Measurements from ENCODE around the gene DCHS1. TPM values are rescaled to one million over a fixed set of nuclear protein-coding genes. Genes with fewer than 3 reads are reported as not detected.

The DCHS1 gene
- polyA plus RNA-seq, 1 experiment = 7.3 TPM

DNA sequence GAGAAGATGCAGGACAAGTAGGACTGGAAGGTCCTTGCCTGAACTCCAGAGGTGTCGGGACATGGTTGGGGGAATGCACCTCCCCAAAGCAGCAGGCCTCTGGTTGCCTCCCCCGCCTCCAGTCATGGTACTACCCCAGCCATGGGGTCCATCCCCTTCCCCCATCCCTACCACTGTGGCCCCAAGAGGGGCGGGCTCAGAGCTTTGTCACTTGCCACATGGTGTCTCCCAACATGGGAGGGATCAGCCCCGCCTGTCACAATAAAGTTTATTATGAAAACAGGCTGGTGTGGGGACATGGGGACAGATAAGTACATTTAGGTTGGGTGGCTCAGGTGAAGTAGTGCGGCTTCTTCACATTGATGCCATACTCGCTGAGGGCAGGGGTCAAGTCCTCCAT lies 45.0 kb downstream of the DCHS1 start:
- Histone ChIP-seq H3K27me3 (ENCODE audit: control insufficient read depth, insufficient read depth, low read length) (no peaks in the 10 kb centered on the region), H3K36me3 (ENCODE audit: control insufficient read depth, insufficient read depth, low read length) (peaks cover 35% of the 10 kb centered on the region), H3K4me3 (ENCODE audit: low read depth, low read length) (no peak overlapping the region)
- ChIA-PET POLR2A (no interaction called here), CTCF (interaction anchor here (3.2 kb wide), 1 partner anchor 72 kb away, joined by 24 read pairs; the partner anchor contains the start of gene MRPL17)
- TF ChIP-seq, protein P1, sequence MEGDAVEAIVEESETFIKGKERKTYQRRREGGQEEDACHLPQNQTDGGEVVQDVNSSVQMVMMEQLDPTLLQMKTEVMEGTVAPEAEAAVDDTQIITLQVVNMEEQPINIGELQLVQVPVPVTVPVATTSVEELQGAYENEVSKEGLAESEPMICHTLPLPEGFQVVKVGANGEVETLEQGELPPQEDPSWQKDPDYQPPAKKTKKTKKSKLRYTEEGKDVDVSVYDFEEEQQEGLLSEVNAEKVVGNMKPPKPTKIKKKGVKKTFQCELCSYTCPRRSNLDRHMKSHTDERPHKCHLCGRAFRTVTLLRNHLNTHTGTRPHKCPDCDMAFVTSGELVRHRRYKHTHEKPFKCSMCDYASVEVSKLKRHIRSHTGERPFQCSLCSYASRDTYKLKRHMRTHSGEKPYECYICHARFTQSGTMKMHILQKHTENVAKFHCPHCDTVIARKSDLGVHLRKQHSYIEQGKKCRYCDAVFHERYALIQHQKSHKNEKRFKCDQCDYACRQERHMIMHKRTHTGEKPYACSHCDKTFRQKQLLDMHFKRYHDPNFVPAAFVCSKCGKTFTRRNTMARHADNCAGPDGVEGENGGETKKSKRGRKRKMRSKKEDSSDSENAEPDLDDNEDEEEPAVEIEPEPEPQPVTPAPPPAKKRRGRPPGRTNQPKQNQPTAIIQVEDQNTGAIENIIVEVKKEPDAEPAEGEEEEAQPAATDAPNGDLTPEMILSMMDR (IDR thresholded peaks at IDR 0.05; ENCODE audit: insufficient read depth, low read depth, low read length) = no peak
- DNase-seq (ENCODE audit: low read depth) = no peak

DNA sequence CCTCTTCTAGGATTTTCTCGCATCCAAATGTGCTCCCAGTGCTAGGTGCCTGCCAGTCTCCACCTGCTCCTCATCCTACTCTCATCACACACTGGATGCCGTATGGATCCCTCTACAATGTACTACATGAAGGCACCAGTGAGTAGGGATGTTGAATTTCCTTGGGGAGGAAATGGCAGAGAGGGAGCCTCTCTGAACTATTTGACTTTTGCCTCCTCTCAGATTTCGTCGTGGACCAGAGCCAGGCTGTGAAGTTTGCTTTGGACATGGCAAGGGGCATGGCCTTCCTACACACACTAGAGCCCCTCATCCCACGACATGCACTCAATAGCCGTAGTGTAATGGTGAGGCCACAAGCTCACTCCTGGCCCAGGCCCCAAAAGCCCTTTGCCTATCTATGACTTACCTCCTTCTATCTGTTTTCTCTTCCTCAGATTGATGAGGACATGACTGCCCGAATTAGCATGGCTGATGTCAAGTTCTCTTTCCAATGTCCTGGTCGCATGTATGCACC lies 46.0 kb downstream of the DCHS1 start:
- Histone ChIP-seq H3K27me3 (ENCODE audit: control insufficient read depth, insufficient read depth, low read length) (no peaks in the 10 kb centered on the region), H3K4me3 (ENCODE audit: low read depth, low read length) (no peak overlapping the region), H3K36me3 (ENCODE audit: control insufficient read depth, insufficient read depth, low read length) (peaks cover 30% of the 10 kb centered on the region)
- TF ChIP-seq, protein P1 (IDR thresholded peaks at IDR 0.05; ENCODE audit: insufficient read depth, low read depth, low read length) = no peak
- DNase-seq (ENCODE audit: low read depth) = no peak
- POLR2A ChIA-PET = no interaction called here
- CTCF ChIA-PET = no interaction called here

DNA sequence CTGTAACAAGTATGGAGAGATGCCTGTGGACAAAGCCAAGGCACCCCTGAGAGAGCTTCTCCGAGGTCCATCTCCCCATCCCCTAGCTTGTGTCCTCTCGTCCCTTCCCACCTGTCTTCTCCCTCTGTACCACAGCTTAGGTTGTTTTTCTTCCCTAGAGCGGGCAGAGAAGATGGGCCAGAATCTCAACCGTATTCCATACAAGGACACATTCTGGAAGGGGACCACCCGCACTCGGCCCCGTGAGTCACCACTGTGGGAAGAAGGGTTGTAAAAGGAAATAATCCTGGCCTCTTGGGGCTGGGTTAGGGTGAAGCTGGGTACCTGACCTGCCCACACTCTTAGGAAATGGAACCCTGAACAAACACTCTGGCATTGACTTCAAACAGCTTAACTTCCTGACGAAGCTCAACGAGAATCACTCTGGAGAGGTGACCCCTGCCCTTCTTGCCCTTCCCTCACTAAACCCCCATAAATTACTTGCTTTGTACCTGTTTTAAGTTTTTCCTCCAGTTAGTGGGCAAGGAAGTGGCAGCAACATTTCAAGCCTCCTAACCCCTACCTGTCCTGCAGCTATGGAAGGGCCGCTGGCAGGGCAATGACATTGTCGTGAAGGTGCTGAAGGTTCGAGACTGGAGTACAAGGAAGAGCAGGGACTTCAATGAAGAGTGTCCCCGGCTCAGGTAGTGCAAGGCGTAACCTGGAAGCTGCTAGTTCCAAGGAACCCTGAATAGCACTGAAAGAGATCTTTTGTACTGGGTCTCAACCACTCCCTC lies 46.7 kb downstream of the DCHS1 start:
- CTCF ChIA-PET = interaction anchor here (0.5 to 1.1 kb wide), 2 partner anchors 12 to 14 kb away, joined by 3 read pairs; no protein-coding TSS in a partner anchor
- Histone ChIP-seq H3K4me3 (ENCODE audit: low read depth, low read length) (no peak overlapping the region), H3K36me3 (ENCODE audit: control insufficient read depth, insufficient read depth, low read length) (peaks cover 30% of the 10 kb centered on the region), H3K27me3 (ENCODE audit: control insufficient read depth, insufficient read depth, low read length) (no peaks in the 10 kb centered on the region)
- TF ChIP-seq, protein P1 (IDR thresholded peaks at IDR 0.05; ENCODE audit: insufficient read depth, low read depth, low read length) = no peak
- POLR2A ChIA-PET = interaction anchor here (1.3 kb wide), 1 partner anchor 10 kb away, joined by 4 read pairs; the partner anchor contains the start of gene TPP1
- no peak for DNase-seq (ENCODE audit: low read depth)

DNA sequence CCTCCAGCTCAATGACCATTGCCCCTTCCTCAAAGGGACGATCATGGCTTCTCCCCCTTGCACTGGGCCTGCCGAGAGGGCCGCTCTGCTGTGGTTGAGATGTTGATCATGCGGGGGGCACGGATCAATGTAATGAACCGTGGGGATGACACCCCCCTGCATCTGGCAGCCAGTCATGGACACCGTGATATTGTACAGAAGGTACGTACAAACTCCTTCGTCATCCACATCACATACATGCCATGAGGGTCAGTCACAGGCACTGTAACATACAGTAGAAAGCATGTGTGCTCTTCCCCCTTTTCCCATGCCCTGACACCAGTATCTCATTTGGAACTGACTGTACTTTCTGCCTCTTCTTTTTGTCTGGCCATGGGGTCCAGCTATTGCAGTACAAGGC lies 47.6 kb downstream of the DCHS1 start:
- Histone ChIP-seq H3K4me3 (ENCODE audit: low read depth, low read length) (no peak overlapping the region), H3K36me3 (ENCODE audit: control insufficient read depth, insufficient read depth, low read length) (peaks cover 30% of the 10 kb centered on the region), H3K27me3 (ENCODE audit: control insufficient read depth, insufficient read depth, low read length) (no peaks in the 10 kb centered on the region)
- TF ChIP-seq, protein P1 (IDR thresholded peaks at IDR 0.05; ENCODE audit: insufficient read depth, low read depth, low read length) = no peak
- DNase-seq (ENCODE audit: low read depth) = no peak
- POLR2A ChIA-PET = interaction anchor here (1.3 kb wide), 1 partner anchor 11 kb away, joined by 4 read pairs; the partner anchor contains the start of gene TPP1
- CTCF ChIA-PET = interaction anchor here (1.1 to 1.8 kb wide), 2 partner anchors 13 to 76 kb away, joined by 3 to 4 read pairs; partner anchors contain the start of gene MRPL17

DNA sequence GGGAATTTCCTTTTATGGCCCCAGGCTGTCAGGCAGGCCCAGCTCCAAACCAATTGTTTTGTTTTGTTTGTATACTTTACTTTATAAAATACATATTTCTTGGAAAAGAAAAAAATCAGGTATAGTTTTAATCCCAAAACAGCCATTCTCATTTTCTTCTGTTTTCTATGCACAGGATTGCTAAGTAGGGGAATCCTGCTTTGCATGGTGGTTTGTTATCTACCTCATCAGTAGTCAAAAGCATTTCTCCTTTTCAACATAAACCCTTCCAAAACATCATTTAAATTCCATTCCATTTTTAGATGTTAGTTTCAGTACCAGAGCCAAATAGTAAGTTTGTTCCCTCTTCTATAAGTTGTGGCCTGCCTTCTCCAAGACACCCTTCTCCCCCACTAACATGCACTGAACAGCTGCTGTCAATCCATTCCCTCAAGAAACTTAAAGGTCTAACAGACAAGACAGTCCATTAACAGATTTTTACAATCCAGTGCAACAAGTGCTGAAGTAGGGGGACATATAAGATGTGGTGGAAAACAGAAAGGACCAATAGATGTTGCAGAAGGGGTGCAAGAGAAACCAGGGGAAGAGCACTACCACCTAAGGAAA lies 48.3 kb downstream of the DCHS1 start:
- TF ChIP-seq, protein P1 (IDR thresholded peaks at IDR 0.05; ENCODE audit: insufficient read depth, low read depth, low read length) = no peak
- no peak overlapping the region for H3K4me3 ChIP-seq (ENCODE audit: low read depth, low read length)
- CTCF ChIA-PET = interaction anchor here (0.9 to 1.8 kb wide), 6 partner anchors 12 to 76 kb away, joined by 3 to 5 read pairs (median 4); partner anchors contain the start of genes MRPL17 and TPP1
- H3K36me3 ChIP-seq (ENCODE audit: control insufficient read depth, insufficient read depth, low read length) = peaks cover 30% of the 10 kb centered on the region
- H3K27me3 ChIP-seq (ENCODE audit: control insufficient read depth, insufficient read depth, low read length) = no peaks in the 10 kb centered on the region
- POLR2A ChIA-PET = interaction anchor here (1.0 kb wide), 1 partner anchor 12 kb away, joined by 4 read pairs; the partner anchor contains the start of gene TPP1
- DNase-seq (ENCODE audit: low read depth) = no peak

Measured in BJ (cell line).